Activated CD4-positive, alpha-beta memory T cell treated with anti-CD3 and anti-CD28 coated beads for 36 hours (primary cell): ENCODE data around the gene RPGRIP1L. TPM values are rescaled to one million over a fixed set of nuclear protein-coding genes. Genes with fewer than 3 reads are reported as not detected.

ENCODE experiments used
- CTCF ChIA-PET: fragments of 350-600 bp; sonication (Branson Sonifier 250); formaldehyde crosslinking; loops from one replicate; lab custom pipeline; 2021; ENCODE audit warnings: antibody characterized with exemption, inconsistent platforms; lab: Charles Lee
- POLR2A ChIA-PET: fragments of 350-600 bp; sonication (Branson Sonifier 250); formaldehyde crosslinking; loops from one replicate; lab custom pipeline; 2021; ENCODE audit warnings: antibody characterized with exemption; lab: Charles Lee
- DNase-seq: peaks from one replicate; pipeline ENCODE4 v3.0.0-alpha.2; 2020
- H3K27ac Mint-ChIP-seq: one replicate; pipeline ENCODE4 v1.8.0; 2021; ENCODE audit warnings: mixed read lengths
- H3K27me3 Mint-ChIP-seq: one replicate; pipeline ENCODE4 v1.8.0; 2021; ENCODE audit warnings: mixed read lengths
- H3K36me3 Mint-ChIP-seq: one replicate; pipeline ENCODE4 v1.8.0; 2021; ENCODE audit warnings: mixed read lengths
- H3K4me1 Mint-ChIP-seq: one replicate; pipeline ENCODE4 v1.8.0; 2021; ENCODE audit warnings: low read depth, mixed read lengths
- H3K4me3 Mint-ChIP-seq: one replicate; pipeline ENCODE4 v1.8.0; 2021; ENCODE audit warnings: mild to moderate bottlenecking, mixed read lengths
- H3K9me3 Mint-ChIP-seq: one replicate; pipeline ENCODE4 v1.8.0; 2021; ENCODE audit warnings: mixed read lengths
- intact Hi-C: fragments of 100-400 bp; cut with micrococcal nuclease; formaldehyde crosslinking; loops from one replicate; pipeline ENCODE4 v1.15.1; 2023
- total RNA-seq, 2 experiments: library from RNA; stranded (reverse); gene quantifications; one replicate each; pipeline ENCODE4 v1.2.3, GENCODE V29; 2021

RPGRIP1L gene
- total RNA-seq, 2 experiments from 2014 or later = 6.2 to 6.5 TPM

DNA sequence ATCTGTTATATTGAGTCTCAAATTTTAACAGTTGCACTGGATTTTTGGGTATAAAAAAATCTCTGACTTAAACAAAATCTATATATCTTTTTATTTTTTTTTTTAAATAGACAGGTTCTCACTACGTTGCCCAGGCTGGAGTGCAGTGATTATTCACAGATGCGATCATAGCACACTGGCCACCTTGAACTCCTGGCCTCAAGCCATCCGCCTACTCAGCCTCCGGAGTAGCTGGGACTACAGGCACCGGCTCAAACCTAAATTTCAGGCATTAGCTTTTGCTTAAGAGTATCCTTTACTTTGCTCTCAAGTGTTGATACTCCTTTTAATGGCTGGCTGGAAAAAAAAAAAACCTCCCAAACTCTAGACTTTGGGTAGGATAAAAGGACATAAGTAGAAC, 61.6 kb downstream of the RPGRIP1L start:
- intact Hi-C loops = no loop called here
- Mint-ChIP-seq H3K4me1 (no peaks in the 10 kb centered on the region), H3K36me3 (peaks cover 44% of the 10 kb centered on the region), H3K4me3 (no peak overlapping the region), H3K27ac (no peak overlapping the region), H3K27me3 (no peaks in the 10 kb centered on the region), H3K9me3 (peaks cover 24% of the 10 kb centered on the region)
- CTCF ChIA-PET = no interaction called here
- DNase-seq = no peak
- POLR2A ChIA-PET = no interaction called here

- DNase-seq = no peak
- no peak overlapping the region for H3K27ac Mint-ChIP-seq
- H3K36me3 Mint-ChIP-seq = peaks cover 13% of the 10 kb centered on the region
- H3K27me3 Mint-ChIP-seq = no peaks in the 10 kb centered on the region
- CTCF ChIA-PET = no interaction called here
- H3K4me1 Mint-ChIP-seq = no peaks in the 10 kb centered on the region
- no peak overlapping the region for H3K4me3 Mint-ChIP-seq
- H3K9me3 Mint-ChIP-seq = no peaks in the 10 kb centered on the region
- POLR2A ChIA-PET = no interaction called here
- intact Hi-C loops = no loop called here
These were observed 66.7 kb downstream of the RPGRIP1L start for GRCh38 chr16:53636978-53637377.

DNA sequence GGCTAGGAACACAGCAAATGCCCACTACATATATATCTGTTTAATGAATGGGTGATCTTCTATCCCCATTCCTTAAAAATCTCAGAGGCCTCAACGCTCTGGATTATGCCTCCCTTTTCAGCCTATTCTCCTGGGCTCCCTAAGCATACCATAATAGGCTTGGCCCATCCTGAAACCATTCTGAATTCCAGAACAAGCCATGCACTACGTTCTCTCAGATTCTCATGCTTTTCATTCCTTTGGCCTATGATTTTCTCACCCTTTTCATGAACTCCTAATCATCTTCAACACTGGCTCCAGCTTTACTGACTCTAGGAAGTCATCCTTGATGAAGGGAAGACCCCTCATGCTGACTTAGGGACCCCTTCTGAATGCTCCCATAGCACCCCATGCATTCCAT, 71.1 kb downstream of the RPGRIP1L start:
- Mint-ChIP-seq H3K36me3 (peaks cover 5% of the 10 kb centered on the region), H3K9me3 (no peaks in the 10 kb centered on the region), H3K27me3 (no peaks in the 10 kb centered on the region), H3K4me3 (no peak overlapping the region), H3K4me1 (no peaks in the 10 kb centered on the region), H3K27ac (no peak overlapping the region)
- intact Hi-C loops = no loop called here
- DNase-seq = no peak
- POLR2A ChIA-PET = no interaction called here
- CTCF ChIA-PET = no interaction called here

DNA sequence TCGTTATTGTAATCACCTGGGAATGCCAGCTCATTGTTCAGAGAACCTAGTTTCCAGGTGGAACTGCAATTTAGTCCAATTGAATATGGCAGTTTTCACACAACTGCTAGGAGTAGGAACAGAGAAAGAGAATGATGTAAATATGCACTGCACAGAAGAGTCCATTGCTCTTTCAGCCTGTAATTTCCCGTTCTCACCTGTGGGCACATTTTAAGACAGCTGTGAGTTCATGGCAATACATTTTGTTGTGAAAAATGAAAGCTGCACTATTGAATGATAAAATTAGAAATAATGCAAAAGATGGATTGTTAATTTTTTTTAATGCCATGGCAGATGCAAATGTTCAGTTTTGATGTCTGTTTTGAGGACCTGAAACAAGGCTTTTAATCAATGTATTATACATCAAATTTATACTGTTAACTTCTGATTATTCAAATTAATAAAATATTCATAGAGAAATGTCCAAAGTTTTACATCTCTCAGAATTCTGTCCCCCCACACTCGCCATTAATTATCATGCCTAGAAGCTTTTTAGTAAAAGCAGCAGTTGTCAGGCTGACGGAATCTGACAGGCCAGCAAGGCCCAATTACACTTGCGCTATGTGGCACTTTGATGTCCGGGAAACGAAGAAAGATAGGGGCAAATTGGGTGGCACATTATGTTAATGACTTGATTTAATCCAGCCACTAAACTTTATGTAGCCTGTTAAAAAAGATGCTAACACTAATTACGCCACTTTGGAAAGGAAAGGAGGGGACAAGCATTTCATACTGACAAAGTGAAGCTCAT, 72.2 kb downstream of the RPGRIP1L start:
- DNase-seq = no peak
- H3K4me3 Mint-ChIP-seq = no peak overlapping the region
- H3K9me3 Mint-ChIP-seq = no peaks in the 10 kb centered on the region
- H3K36me3 Mint-ChIP-seq = peaks cover 5% of the 10 kb centered on the region
- ChIA-PET POLR2A (no interaction called here), CTCF (no interaction called here)
- no peaks in the 10 kb centered on the region for H3K27me3 Mint-ChIP-seq
- no peak overlapping the region for H3K27ac Mint-ChIP-seq
- H3K4me1 Mint-ChIP-seq = no peaks in the 10 kb centered on the region
- intact Hi-C loops = no loop called here

DNA sequence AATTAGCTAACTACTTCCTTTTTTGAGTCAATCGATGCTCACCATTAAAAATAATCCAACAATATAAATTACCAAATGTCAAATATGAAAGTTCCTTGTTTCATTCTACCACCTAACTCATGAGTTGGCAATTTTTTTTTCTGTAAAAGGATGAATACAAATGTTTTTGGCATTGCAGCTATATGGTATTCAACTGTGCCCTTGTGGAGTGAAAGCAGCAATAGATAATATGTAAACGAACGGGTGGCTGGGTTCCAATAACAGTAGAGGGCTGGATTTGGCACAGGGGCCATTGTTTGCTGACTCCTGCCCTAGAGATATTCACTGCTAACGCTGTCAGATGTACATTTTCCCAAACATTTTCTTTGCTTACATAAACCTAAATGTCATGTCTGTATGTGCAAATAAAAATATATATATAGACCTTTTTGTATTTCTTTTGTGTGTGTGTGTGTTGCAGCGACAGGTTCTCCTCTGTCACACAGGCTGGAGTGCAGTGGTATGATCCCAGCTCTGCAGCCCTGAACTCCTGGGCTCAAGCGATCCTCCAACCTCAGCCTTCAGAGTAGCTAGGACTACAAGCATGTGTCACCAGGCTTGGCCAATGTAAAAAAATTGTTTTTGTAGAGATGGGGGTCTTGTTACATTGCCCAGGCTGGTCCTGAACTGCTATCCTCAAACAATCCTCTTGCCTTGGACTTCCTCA, 73.9 kb downstream of the RPGRIP1L start:
- peaks cover 3% of the 10 kb centered on the region for H3K36me3 Mint-ChIP-seq
- DNase-seq = no peak
- no peak overlapping the region for H3K4me3 Mint-ChIP-seq
- POLR2A ChIA-PET = no interaction called here
- intact Hi-C loops = no loop called here
- no peaks in the 10 kb centered on the region for H3K27me3 Mint-ChIP-seq
- CTCF ChIA-PET = no interaction called here
- no peak overlapping the region for H3K27ac Mint-ChIP-seq
- no peaks in the 10 kb centered on the region for H3K4me1 Mint-ChIP-seq
- H3K9me3 Mint-ChIP-seq = no peaks in the 10 kb centered on the region

GRCh38 chr16:53629151-53629550, 74.5 kb downstream of the RPGRIP1L start:
- intact Hi-C loops = no loop called here
- Mint-ChIP-seq H3K4me3 (no peak overlapping the region), H3K4me1 (no peaks in the 10 kb centered on the region), H3K9me3 (no peaks in the 10 kb centered on the region), H3K27me3 (no peaks in the 10 kb centered on the region), H3K27ac (no peak overlapping the region), H3K36me3 (no peaks in the 10 kb centered on the region)
- no peak for DNase-seq
- ChIA-PET CTCF (no interaction called here), POLR2A (no interaction called here)

GRCh38 chr16:53626811-53627210, 76.8 kb downstream of the RPGRIP1L start:
- ChIA-PET POLR2A (no interaction called here), CTCF (no interaction called here)
- Mint-ChIP-seq H3K9me3 (no peaks in the 10 kb centered on the region), H3K27ac (no peak overlapping the region), H3K27me3 (no peaks in the 10 kb centered on the region), H3K4me3 (no peak overlapping the region), H3K36me3 (no peaks in the 10 kb centered on the region), H3K4me1 (no peaks in the 10 kb centered on the region)
- intact Hi-C loops = no loop called here
- no peak for DNase-seq

DNA sequence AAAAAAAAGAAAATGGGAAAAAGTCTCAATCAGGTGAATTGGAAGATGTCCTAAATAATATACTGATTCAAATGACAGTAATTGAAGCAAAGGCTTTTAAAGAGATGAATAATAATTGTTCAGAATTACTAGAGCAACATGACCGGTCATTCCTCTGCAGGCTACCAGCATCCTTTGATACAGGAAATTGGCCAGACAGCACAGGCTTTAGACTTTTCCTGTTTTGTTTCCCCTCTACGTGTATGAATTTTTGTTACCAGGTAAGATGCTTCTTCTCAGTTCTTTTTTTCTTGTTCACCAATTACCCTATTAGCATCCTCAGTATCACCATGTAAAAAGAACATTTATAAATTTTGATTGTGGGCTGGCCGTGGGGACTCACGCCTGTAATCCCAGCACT, 77.5 kb downstream of the RPGRIP1L start:
- ChIA-PET CTCF (no interaction called here), POLR2A (no interaction called here)
- intact Hi-C loops = no loop called here
- Mint-ChIP-seq H3K4me3 (no peak overlapping the region), H3K27ac (no peak overlapping the region), H3K9me3 (no peaks in the 10 kb centered on the region), H3K36me3 (no peaks in the 10 kb centered on the region), H3K27me3 (no peaks in the 10 kb centered on the region), H3K4me1 (no peaks in the 10 kb centered on the region)
- DNase-seq = no peak

DNA sequence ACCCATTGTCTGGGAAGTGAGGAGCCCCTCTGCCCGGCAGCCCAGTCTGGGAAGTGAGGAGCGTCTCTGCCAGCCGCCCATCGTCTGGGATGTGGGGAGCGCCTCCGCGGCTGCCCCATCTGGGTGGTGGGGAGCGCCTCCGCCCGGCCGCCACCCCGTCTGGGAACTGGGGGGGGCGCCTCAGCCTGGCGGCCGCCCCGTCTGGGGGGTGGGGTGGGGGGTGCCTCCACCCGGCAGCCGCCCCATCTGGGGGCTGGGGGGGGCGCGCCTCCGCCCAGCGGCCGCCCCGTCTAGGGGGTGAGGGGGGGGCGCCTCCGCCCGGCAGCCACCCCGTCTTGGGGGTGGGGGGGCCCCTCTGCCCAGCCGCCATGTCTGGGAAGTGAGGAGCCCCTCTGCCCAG, 78.4 kb downstream of the RPGRIP1L start:
- Mint-ChIP-seq H3K36me3 (no peaks in the 10 kb centered on the region), H3K4me1 (no peaks in the 10 kb centered on the region), H3K4me3 (no peak overlapping the region), H3K27ac (no peak overlapping the region), H3K27me3 (no peaks in the 10 kb centered on the region), H3K9me3 (no peaks in the 10 kb centered on the region)
- ChIA-PET POLR2A (no interaction called here), CTCF (no interaction called here)
- no peak for DNase-seq
- intact Hi-C loops = no loop called here

GRCh38 chr16:53622315-53622714, 81.3 kb downstream of the RPGRIP1L start:
- Mint-ChIP-seq H3K9me3 (no peaks in the 10 kb centered on the region), H3K27me3 (no peaks in the 10 kb centered on the region), H3K36me3 (peaks cover 2% of the 10 kb centered on the region), H3K27ac (no peak overlapping the region), H3K4me3 (no peak overlapping the region), H3K4me1 (no peaks in the 10 kb centered on the region)
- ChIA-PET CTCF (no interaction called here), POLR2A (no interaction called here)
- no peak for DNase-seq
- intact Hi-C loops = no loop called here

DNA sequence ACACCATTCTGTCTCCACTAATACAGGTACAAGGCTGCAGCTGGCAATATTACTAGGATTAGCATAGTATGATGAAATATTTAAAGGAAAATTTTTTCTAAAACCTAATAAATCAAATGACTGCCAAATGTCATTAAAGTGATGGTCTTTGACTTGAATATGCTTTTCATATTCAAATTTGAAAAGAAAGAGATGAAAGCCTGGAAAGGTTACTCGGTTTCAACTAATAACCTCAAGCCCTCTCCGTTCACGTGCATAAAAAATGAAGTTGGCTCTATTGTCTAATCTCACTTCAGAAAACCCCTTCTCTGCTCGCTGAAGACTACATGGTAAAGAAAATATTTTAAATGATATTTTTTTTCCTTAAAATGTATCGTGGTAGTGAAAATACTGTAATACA, 83.2 kb downstream of the RPGRIP1L start:
- POLR2A ChIA-PET = no interaction called here
- Mint-ChIP-seq H3K27ac (no peak overlapping the region), H3K27me3 (no peaks in the 10 kb centered on the region), H3K4me1 (no peaks in the 10 kb centered on the region), H3K36me3 (peaks cover 2% of the 10 kb centered on the region), H3K9me3 (no peaks in the 10 kb centered on the region), H3K4me3 (no peak overlapping the region)
- CTCF ChIA-PET = no interaction called here
- intact Hi-C loops = no loop called here
- DNase-seq = no peak

GRCh38 chr16:53619235-53619634, 84.4 kb downstream of the RPGRIP1L start:
- Mint-ChIP-seq H3K4me3 (no peak overlapping the region), H3K9me3 (no peaks in the 10 kb centered on the region), H3K27ac (no peak overlapping the region), H3K27me3 (no peaks in the 10 kb centered on the region), H3K36me3 (peaks cover 2% of the 10 kb centered on the region), H3K4me1 (no peaks in the 10 kb centered on the region)
- intact Hi-C loops = no loop called here
- ChIA-PET POLR2A (no interaction called here), CTCF (no interaction called here)
- no peak for DNase-seq

DNA sequence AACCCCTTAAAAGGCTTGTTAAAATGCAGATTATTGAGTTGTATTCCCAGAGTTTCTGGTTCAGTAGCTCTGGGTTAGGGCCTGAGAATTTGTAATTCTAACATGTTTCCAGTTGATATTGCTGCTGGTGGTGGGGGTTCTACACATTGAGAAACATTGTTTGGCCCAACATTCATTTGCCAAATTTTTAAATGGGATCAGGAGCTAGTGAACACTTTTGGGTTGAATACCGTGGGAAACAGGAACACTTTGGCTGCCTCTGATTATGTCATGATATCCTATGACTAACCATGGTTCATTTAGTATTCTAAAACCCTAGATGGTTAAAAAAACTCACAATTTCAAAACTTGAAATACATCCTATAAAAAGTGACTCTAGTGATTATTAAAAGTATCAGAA, 89.3 kb downstream of the RPGRIP1L start:
- intact Hi-C loops = no loop called here
- POLR2A ChIA-PET = no interaction called here
- H3K36me3 Mint-ChIP-seq = peaks cover 2% of the 10 kb centered on the region

More for the DNA sequence above, 89.3 kb downstream of the RPGRIP1L start:
- Mint-ChIP-seq H3K4me3 (no peak overlapping the region), H3K27ac (no peak overlapping the region), H3K27me3 (no peaks in the 10 kb centered on the region), H3K9me3 (no peaks in the 10 kb centered on the region), H3K4me1 (no peaks in the 10 kb centered on the region)
- DNase-seq = no peak
- CTCF ChIA-PET = interaction anchor here (0.6 kb wide), 1 partner anchor 537 kb away, joined by 3 read pairs; no protein-coding TSS in a partner anchor
